HepG2 (cell line): ENCODE results near the gene GARIN6. TPM values are rescaled to one million over a fixed set of nuclear protein-coding genes. Genes with fewer than 3 reads are reported as not detected.

Experiments used
- ATAC-seq: fragments of 200-7000 bp; cut with Tn5 transposase; 3 replicates; pipeline ENCODE4 v1.9.1; 2020; ENCODE audit warnings: mild to moderate bottlenecking, moderate library complexity
- BruUV-seq: library from RNA; stranded (reverse); fragments of 400-500 nt; replicated peaks from 2 replicates; lab custom pipeline; 2021; lab: Mats Ljungman, UMichigan
- CTCF ChIA-PET: fragments of 300-600 bp; formaldehyde crosslinking; extraction: SDS; loops from one replicate; lab custom pipeline; 2021; ENCODE audit warnings: low total read pairs, inconsistent platforms, low intra/inter-chr PET ratio; lab: Yijun Ruan, JAX
- POLR2A ChIA-PET: fragments of 350-600 bp; sonication (Branson Sonifier 250); formaldehyde crosslinking; loops from one replicate; lab custom pipeline; 2020; ENCODE audit warnings: antibody characterized with exemption, inconsistent platforms; lab: Yijun Ruan, JAX
- DNase-seq: peaks from one replicate; pipeline ENCODE4 v3.0.0-alpha.2; 2015; ENCODE audit warnings: low spot score
- FAIRE-seq: peaks from 3 replicates; lab custom pipeline; 2011; peaks lifted over from hg19 to GRCh38; lab: Jason Lieb, UNC
- H2AFZ ChIP-seq: one replicate; pipeline ENCODE4 v1.6.1; 2011; ENCODE audit warnings: low read length, inconsistent platforms
- H3K27ac ChIP-seq: fragments of 300-600 bp; 3 replicates; pipeline ENCODE4 v1.8.0; 2011; ENCODE audit warnings: mixed run types, mild to moderate bottlenecking, mixed read lengths, low read length, inconsistent platforms; ENCODE audit not compliant: insufficient read depth; ENCODE audit errors: extremely low read length
- H3K27me3 ChIP-seq, 2 experiments: fragments of 200-600 bp in 1 of 2; 2 replicates in 1 of 2; 3 replicates in 1 of 2; pipeline versions ENCODE4 v1.6.0 to v1.8.0; 2011; ENCODE audit warnings: low read length in 2 of 2, mild to moderate bottlenecking in 2 of 2, moderate library complexity in 2 of 2, inconsistent platforms in 1 of 2; ENCODE audit not compliant: insufficient read depth in 2 of 2, control insufficient read depth in 1 of 2
- H3K36me3 ChIP-seq, 2 experiments: fragments of 200-600 bp in 1 of 2; replicated peaks in 1 of 2; 2 replicates in 1 of 2; 3 replicates in 1 of 2; pipeline versions ENCODE4 v1.5.1 to v1.8.0; 2011; ENCODE audit warnings: low read length in 2 of 2, inconsistent platforms in 1 of 2; ENCODE audit not compliant: insufficient read depth in 2 of 2, control insufficient read depth in 1 of 2
- H3K4me1 ChIP-seq: 2 replicates; pipeline ENCODE4 v1.5.1; 2012; ENCODE audit warnings: low read length, inconsistent platforms; ENCODE audit not compliant: insufficient read depth
- H3K4me2 ChIP-seq: 2 replicates; pipeline ENCODE4 v1.6.0; 2011; ENCODE audit warnings: low read depth, low read length, inconsistent platforms
- H3K4me3 ChIP-seq, 3 experiments: fragments of 200-600 bp in 1 of 3; sonication (generic), shearing (Covaris generic) in 1 of 3; replicated peaks in 1 of 3; 2 replicates each; pipeline ENCODE4 v1.5.1; 2011 to 2016; ENCODE audit warnings: low read length in 3 of 3, inconsistent platforms in 2 of 3, low read depth in 2 of 3, mild to moderate bottlenecking in 2 of 3, control low read depth in 1 of 3, mixed read lengths in 1 of 3; ENCODE audit not compliant: insufficient read depth in 1 of 3
- H3K79me2 ChIP-seq: one replicate; pipeline ENCODE4 v1.6.1; 2011; ENCODE audit warnings: low read length, inconsistent platforms; ENCODE audit not compliant: insufficient read depth
- H3K9ac ChIP-seq: 2 replicates; pipeline ENCODE4 v1.6.0; 2011; ENCODE audit warnings: mild to moderate bottlenecking, low read depth, low read length, inconsistent platforms; ENCODE audit not compliant: insufficient read depth
- H3K9me3 ChIP-seq: 2 replicates; pipeline ENCODE4 v1.5.1; 2012; ENCODE audit warnings: mild to moderate bottlenecking, low read length
- H4K20me1 ChIP-seq: 2 replicates; pipeline ENCODE4 v1.6.0; 2011; ENCODE audit warnings: inconsistent platforms, mild to moderate bottlenecking, low read length, moderate library complexity; ENCODE audit not compliant: insufficient read depth
- ARID2 ChIP-seq: sonication (generic); formaldehyde crosslinking; IDR thresholded peaks from 2 replicates; pipeline ENCODE4 v1.8.1; 2022; ENCODE audit warnings: mild to moderate bottlenecking, missing genetic modification reagents, borderline replicate concordance
- CBX1 ChIP-seq: IDR thresholded peaks from one replicate; pipeline ENCODE4 v1.6.1; 2016; ENCODE audit warnings: antibody characterized with exemption, low read depth
- PAF1 ChIP-seq: IDR thresholded peaks from 2 replicates; pipeline ENCODE4 v1.6.1; 2016; ENCODE audit warnings: missing genetic modification reagents, missing compliant biosample characterization
- SOX5 ChIP-seq: IDR thresholded peaks from 2 replicates; pipeline ENCODE4 v1.6.1; 2016; ENCODE audit warnings: borderline replicate concordance
- STAT5B ChIP-seq: sonication (generic); formaldehyde crosslinking; IDR thresholded peaks from 2 replicates; pipeline ENCODE4 v1.4.0; 2020; ENCODE audit warnings: missing genetic modification reagents
- TERF1 ChIP-seq: sonication (generic); formaldehyde crosslinking; IDR thresholded peaks from 2 replicates; pipeline ENCODE4 v1.8.0; 2022; ENCODE audit warnings: mild to moderate bottlenecking, missing genetic modification reagents, moderate library complexity
- ZFX ChIP-seq: sonication (generic); formaldehyde crosslinking; IDR thresholded peaks from 2 replicates; pipeline ENCODE4 v1.4.0; 2020; ENCODE audit warnings: mild to moderate bottlenecking, low read depth, missing genetic modification reagents, moderate library complexity
- ZNF225 ChIP-seq: sonication (generic); formaldehyde crosslinking; IDR thresholded peaks from 2 replicates; pipeline ENCODE4 v1.4.0; 2020; ENCODE audit warnings: mild to moderate bottlenecking, missing genetic modification reagents
- ZNF597 ChIP-seq: sonication (generic); formaldehyde crosslinking; IDR thresholded peaks from 2 replicates; pipeline ENCODE4 v1.5.0; 2020; ENCODE audit warnings: missing genetic modification reagents
- ZNF737 ChIP-seq: sonication (generic); formaldehyde crosslinking; IDR thresholded peaks from 2 replicates; pipeline ENCODE4 v1.5.0; 2020; ENCODE audit warnings: missing genetic modification reagents, mild to moderate bottlenecking, borderline replicate concordance
- ZNF776 ChIP-seq: sonication (generic); formaldehyde crosslinking; IDR thresholded peaks from 2 replicates; pipeline ENCODE4 v1.4.0; 2020; ENCODE audit warnings: mild to moderate bottlenecking, missing genetic modification reagents
- whole genome bisulfite sequencing: methylation state at CpG from one replicate; pipeline ENCODE4 v1.1.6; 2017; ENCODE audit warnings: low lambda C conversion rate; 5-methylcytosine and 5-hydroxymethylcytosine counted together
- in situ Hi-C: cut with HindIII; loops from 2 replicates; pipeline ENCODE4 v1.10.0; 2017; ENCODE audit warnings: low pct_unique_long_range_greater_than_20kb; ENCODE audit not compliant: extremely low pct_ligation_motif_present
- intact Hi-C: fragments of 100-400 bp; cut with micrococcal nuclease; formaldehyde crosslinking; loops from one replicate; pipeline ENCODE4 v1.10.0; 2022; ENCODE audit not compliant: unreplicated experiment
- polyA plus RNA-seq, 8 experiments: library from polyadenylated mRNA; depleted of rRNA in 3 of 8; stranded (reverse) in 7 of 8; unstranded in 1 of 8; fragments of >200 nt; fragmentation: Illumina TruSeq in 4 of 8; extraction: Trizol in 4 of 8; gene quantifications; 2 replicates each; pipeline versions ENCODE4 v1.2.1 to v1.2.3, GENCODE V29; 2011 to 2016; ENCODE audit warnings: low read depth in 4 of 8, missing spikeins in 1 of 8, mixed read lengths in 1 of 8; ENCODE audit not compliant: insufficient read depth in 1 of 8
- total RNA-seq, 5 experiments: library from RNA; depleted of rRNA; stranded (reverse); fragments of >200 nt; fragmentation: Illumina TruSeq; extraction: Trizol; gene quantifications; 2 replicates each; pipeline ENCODE4 v1.2.3, GENCODE V29; 2016; ENCODE audit warnings: low read depth in 1 of 5
- TF ChIP-seq, protein P1 (sequence below): sonication (generic); formaldehyde crosslinking; conservative IDR thresholded peaks from 2 replicates; pipeline ENCODE4 v1.8.0; 2022; ENCODE audit warnings: low read depth, missing genetic modification reagents

Gene GARIN6
- total and polyA plus RNA-seq, 2 of the 13 experiments (the other 11 are each of a cell fraction or from before 2014, with no cell fraction given): not detected

GRCh38 chr12:99611599-99611998, 36.0 kb upstream of the GARIN6 start:
- FAIRE-seq (no peak), ATAC-seq (no peak), DNase-seq (no peak)
- intact Hi-C loops (no loop called here), in situ Hi-C loops (no loop called here)
- Histone ChIP-seq H4K20me1 (no peaks in the 10 kb centered on the region), H3K79me2 (no peaks in the 10 kb centered on the region), H3K4me2 (no peak overlapping the region), H3K9me3 (no peaks in the 10 kb centered on the region), H3K9ac (no peak overlapping the region), H3K4me3 (no peak overlapping the region), H3K27ac (no peak overlapping the region), H3K4me1 (no peaks in the 10 kb centered on the region), H3K27me3 (no peaks in the 10 kb centered on the region), H2AFZ (no peak overlapping the region), H3K36me3 (no peaks in the 10 kb centered on the region)
- no peak for TF ChIP-seq STAT5B
- TF ChIP-seq ZFX (CRISPR knock-in tag): no peak
- no peak for TF ChIP-seq TERF1 (CRISPR knock-in tag)
- TF ChIP-seq ZNF597 (CRISPR knock-in tag): no peak
- no peak for TF ChIP-seq PAF1
- TF ChIP-seq ZNF776: no peak
- TF ChIP-seq ZNF225 (CRISPR knock-in tag): no peak
- TF ChIP-seq ZNF737 (CRISPR knock-in tag): no peak
- no peak for TF ChIP-seq ARID2
- TF ChIP-seq, protein P1, sequence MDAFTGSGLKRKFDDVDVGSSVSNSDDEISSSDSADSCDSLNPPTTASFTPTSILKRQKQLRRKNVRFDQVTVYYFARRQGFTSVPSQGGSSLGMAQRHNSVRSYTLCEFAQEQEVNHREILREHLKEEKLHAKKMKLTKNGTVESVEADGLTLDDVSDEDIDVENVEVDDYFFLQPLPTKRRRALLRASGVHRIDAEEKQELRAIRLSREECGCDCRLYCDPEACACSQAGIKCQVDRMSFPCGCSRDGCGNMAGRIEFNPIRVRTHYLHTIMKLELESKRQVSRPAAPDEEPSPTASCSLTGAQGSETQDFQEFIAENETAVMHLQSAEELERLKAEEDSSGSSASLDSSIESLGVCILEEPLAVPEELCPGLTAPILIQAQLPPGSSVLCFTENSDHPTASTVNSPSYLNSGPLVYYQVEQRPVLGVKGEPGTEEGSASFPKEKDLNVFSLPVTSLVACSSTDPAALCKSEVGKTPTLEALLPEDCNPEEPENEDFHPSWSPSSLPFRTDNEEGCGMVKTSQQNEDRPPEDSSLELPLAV (CRISPR knock-in tag): no peak
- no peak for TF ChIP-seq SOX5 (CRISPR knock-in tag)
- TF ChIP-seq CBX1: no peak
- ChIA-PET CTCF (no interaction called here), POLR2A (no interaction called here)
- WGBS: 2% methylated on average over 3 of the region's 3 CpGs
- no TSS peak for BruUV-seq
